GM18861 (cell line): ENCODE measurements around the gene MAGI2.

ENCODE experiments used
- ATAC-seq: cut with Tn5 transposase; IDR thresholded peaks from one replicate; pipeline ENCODE4 v1.9.1; 2021; ENCODE audit not compliant: unreplicated experiment

MAGI2 gene

GRCh38 chr7:79307376-79307775, 146.1 kb downstream of the MAGI2 start:
- no peak for ATAC-seq

- ATAC-seq, result no peak
These were observed 148.8 kb downstream of the MAGI2 start for GRCh38 chr7:79304711-79305110.

- ATAC-seq, result no peak
These were observed 151.2 kb downstream of the MAGI2 start for GRCh38 chr7:79302293-79302692.

- no peak for ATAC-seq
These were observed 152.0 kb downstream of the MAGI2 start for GRCh38 chr7:79301419-79301818.

- ATAC-seq, result no peak
These were observed 152.9 kb downstream of the MAGI2 start for GRCh38 chr7:79300573-79300972.

GRCh38 chr7:79298145-79298760, 155.2 kb downstream of the MAGI2 start:
- ATAC-seq, result no peak

GRCh38 chr7:79296553-79297320, 156.7 kb downstream of the MAGI2 start:
- ATAC-seq, result no peak

- ATAC-seq, result no peak
These were observed 159.8 kb downstream of the MAGI2 start for GRCh38 chr7:79293655-79294142.

GRCh38 chr7:79292834-79293233, 160.6 kb downstream of the MAGI2 start:
- ATAC-seq, result no peak

GRCh38 chr7:79291498-79291865, 162.0 kb downstream of the MAGI2 start:
- ATAC-seq, result no peak

GRCh38 chr7:79290841-79291497, 162.5 kb downstream of the MAGI2 start:
- ATAC-seq, result no peak

GRCh38 chr7:79290398-79290797, 163.1 kb downstream of the MAGI2 start:
- no peak for ATAC-seq

GRCh38 chr7:79288655-79289054, 164.8 kb downstream of the MAGI2 start:
- no peak for ATAC-seq

GRCh38 chr7:79287981-79288380, 165.5 kb downstream of the MAGI2 start:
- no peak for ATAC-seq

- ATAC-seq, result no peak
These were observed 167.3 kb downstream of the MAGI2 start for GRCh38 chr7:79286181-79286580.

GRCh38 chr7:79285756-79286155, 167.7 kb downstream of the MAGI2 start:
- ATAC-seq, result no peak

GRCh38 chr7:79284211-79284610, 169.3 kb downstream of the MAGI2 start:
- ATAC-seq, result no peak

GRCh38 chr7:79282882-79283602, 170.4 kb downstream of the MAGI2 start:
- no peak for ATAC-seq

- no peak for ATAC-seq
These were observed 171.3 kb downstream of the MAGI2 start for GRCh38 chr7:79282070-79282694.

GRCh38 chr7:79281426-79281825, 172.0 kb downstream of the MAGI2 start:
- ATAC-seq, result no peak

GRCh38 chr7:79272938-79273337, 180.5 kb downstream of the MAGI2 start:
- no peak for ATAC-seq
